Activated CD4-positive, alpha-beta T cell treated with anti-CD3 and anti-CD28 coated beads, Interleukin-2, Interleukin-6, amounts not matched to agents 100 ng/mL and 50 ng/mL, durations not matched to agents 16 hours and 8 hours (primary cell): Measurements from ENCODE around the gene GLRA1.
"Not testable (repeated sequence)": the region's sequence is repeated elsewhere in the genome, so short reads cannot be mapped to it uniquely, and the experiment has no call there.

Source experiments
- DNase-seq: peaks from one replicate; pipeline ENCODE4 v3.0.0-alpha.2; 2020

The GLRA1 gene

GRCh38 chr5:151912360-151912759 is 12.3 kb downstream of the GLRA1 start:
- no peak for DNase-seq

DNA sequence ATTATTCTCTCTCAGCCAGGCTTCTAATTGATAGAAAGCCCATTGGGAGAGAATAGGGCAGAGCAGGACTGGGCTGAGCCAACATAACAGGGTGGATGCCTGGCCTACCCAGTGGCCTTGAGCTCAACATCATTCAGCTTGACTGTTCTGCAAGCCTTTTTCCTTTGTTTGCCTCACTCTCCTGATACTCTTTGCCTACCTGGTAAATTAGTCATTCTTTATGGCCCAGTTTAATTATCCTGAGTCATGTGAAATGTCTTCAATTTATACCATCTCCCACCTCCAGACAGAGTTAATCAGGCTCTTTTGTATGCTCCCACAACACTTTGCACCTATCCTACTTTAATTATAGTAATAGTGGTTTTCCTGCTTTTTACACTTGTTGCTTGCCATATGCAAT is 13.6 kb downstream of the GLRA1 start:
- no peak for DNase-seq

GRCh38 chr5:151909628-151910027 is 15.0 kb downstream of the GLRA1 start:
- DNase-seq = no peak

- DNase-seq = no peak
Measured at GRCh38 chr5:151906246-151906645, 18.4 kb downstream of the GLRA1 start.

GRCh38 chr5:151905557-151905961 is 19.1 kb downstream of the GLRA1 start:
- no peak for DNase-seq

GRCh38 chr5:151904909-151905308 is 19.7 kb downstream of the GLRA1 start:
- no peak for DNase-seq

GRCh38 chr5:151904127-151904526 is 20.5 kb downstream of the GLRA1 start:
- DNase-seq = no peak

GRCh38 chr5:151903243-151903653 is 21.4 kb downstream of the GLRA1 start:
- no peak for DNase-seq

DNA sequence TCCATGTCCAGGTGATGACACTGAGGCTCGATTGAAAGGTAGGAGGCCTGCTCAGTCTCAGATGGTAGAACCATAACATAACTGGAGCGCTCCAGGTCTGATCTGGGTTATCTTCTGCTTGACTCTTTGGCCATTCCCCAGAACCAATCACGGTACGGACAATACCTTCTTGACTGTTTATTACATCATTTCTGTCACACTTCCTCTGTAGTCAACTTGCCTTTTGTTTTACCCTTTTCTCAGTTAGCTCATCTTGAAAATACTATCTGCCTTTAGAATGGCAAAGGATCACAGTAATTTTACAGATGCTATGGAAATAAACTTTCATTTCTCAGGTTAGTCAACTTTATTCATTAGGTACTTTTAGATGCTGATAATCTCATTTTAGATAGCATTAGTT is 22.4 kb downstream of the GLRA1 start:
- no peak for DNase-seq

GRCh38 chr5:151901611-151902010 is 23.0 kb downstream of the GLRA1 start:
- DNase-seq = no peak

GRCh38 chr5:151900891-151901290 is 23.8 kb downstream of the GLRA1 start:
- no peak for DNase-seq

DNA sequence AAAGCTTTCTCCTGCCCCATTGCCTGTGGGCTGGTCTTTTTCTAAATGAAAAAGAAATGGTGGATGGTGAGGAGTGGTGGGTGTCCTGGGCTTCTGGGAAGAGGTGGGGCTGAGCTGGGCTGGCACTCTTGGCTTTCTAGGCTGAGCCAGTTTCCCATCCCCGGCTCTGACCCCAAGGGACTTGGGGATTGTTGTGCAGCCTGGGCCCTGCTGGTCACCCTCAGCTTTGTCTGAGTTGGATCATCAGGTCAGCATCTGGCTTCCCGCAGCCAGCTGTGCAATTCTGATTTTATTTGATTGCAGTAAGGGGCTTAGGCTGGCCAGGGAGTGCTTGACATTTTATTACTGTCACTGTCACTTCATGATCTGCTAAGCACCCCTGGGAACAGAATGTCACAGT is 25.3 kb downstream of the GLRA1 start:
- no peak for DNase-seq

DNA sequence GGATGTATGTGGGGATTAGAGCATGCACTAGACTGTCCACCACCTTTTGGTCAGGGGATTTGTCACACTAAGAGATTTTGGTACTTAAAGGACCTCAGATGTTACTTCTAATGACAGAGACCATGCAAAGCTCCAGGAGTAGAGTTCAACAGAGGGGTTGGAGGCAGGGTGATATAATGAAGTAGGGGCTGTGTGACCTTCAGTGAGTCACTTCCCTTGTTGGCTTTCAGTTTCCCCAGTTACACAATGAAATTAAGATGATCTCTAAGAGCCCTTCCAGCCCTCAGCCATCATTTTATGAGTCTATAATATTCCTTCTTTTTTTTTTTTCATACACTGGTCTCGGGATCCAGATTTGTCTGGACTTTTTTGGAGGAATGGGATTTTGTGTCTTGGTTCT is 26.8 kb downstream of the GLRA1 start:
- no peak for DNase-seq

DNA sequence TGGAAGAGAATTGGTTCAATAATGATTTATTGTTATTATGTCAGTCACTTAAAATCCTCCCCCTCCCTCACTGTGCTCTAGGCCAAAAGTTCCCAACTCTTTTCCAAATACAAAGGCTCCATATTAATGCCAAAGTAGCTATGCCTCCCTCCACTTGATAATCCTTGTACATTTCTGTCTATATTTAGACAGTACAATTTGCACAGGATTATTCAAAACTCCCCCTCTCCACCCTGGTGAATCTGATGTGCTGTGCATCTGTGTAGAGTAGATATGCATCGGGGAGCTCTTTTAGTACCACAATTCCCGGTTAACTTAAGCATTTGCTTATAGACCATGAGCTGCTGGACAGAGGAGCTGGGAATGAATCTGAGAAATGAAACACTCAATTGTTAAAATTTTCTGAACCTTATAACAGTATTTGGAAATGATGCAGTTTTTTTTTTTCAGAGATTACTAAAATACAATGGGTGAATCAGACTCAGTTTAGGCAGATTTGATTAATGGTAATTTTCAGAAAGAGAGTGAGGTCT is 27.6 kb downstream of the GLRA1 start:
- no peak for DNase-seq

DNA sequence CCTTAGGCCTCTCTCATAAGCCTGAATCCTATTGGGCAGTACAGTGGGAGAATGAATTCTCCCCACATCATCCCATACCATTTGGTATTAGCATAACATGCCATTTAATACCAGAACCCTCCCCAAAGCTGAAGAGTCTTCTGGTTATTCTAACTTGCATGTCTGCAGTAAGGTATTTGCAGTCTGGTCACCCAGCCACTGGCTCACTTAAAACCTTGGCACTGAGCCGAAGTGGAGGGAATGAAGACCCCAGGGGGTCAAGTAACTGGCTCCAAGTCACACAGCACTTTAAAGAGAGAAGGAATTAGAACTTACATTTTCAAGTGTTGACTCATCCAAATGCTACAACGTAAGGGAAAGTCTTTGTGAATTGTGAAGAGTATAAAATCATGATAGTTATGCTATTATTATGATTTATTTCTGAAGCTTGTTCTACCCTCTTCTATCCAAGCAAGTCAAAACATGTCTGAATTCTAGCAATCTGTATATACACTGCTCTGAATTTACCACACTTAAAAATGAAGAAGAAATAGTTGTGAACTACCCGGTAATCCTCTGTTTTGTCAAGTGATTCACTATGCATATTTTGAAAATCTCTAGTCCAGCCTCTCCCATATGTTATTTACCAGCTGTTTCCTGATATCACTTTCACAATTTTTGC is 28.5 kb downstream of the GLRA1 start:
- DNase-seq = no peak

DNA sequence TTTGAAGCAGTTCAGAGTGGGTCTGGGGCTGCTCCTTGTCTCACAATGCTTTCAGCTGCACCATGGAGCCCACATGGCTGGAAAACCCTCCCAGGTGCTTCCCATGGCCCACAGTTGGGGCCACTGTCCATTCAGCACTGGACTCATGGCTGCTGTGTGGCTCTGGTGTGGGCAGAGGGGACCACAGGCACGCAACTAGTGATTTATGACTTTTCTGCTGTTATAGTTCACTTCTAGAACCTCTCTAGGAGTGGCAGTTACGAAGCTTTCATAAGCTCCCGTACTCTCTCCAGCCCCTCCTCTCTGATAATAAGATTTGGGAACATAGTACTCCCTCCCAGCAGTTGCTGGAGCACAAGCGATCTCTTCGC is 29.0 kb downstream of the GLRA1 start:
- no peak for DNase-seq

- DNase-seq = not testable (repeated sequence)
Measured at GRCh38 chr5:151893485-151893884, 31.2 kb downstream of the GLRA1 start.

GRCh38 chr5:151892393-151892792 is 32.3 kb downstream of the GLRA1 start:
- DNase-seq = no peak

- no peak for DNase-seq
Measured at GRCh38 chr5:151890299-151890698, 34.4 kb downstream of the GLRA1 start.

DNA sequence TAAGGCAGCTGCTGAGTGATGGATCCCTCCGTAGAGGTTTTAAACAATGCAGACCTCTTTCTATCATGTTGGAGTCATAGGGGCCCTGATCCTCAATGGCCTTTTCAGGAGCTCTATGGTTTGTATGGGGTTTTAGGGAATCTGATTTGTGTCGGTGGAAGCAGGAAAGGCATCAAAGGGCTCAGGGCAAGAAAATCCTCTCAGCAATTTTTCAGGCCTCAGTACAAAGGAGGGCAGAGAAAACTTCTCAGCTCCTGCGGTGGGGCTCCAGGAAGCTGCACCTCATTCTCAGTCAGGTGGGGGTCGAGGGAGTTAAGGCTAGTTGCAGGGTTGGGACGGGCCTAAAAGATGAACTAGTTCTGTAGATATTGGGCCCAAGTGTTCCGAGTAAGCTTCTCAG is 35.0 kb downstream of the GLRA1 start:
- no peak for DNase-seq

GRCh38 chr5:151886546-151887275 is 37.9 kb downstream of the GLRA1 start:
- no peak for DNase-seq

DNA sequence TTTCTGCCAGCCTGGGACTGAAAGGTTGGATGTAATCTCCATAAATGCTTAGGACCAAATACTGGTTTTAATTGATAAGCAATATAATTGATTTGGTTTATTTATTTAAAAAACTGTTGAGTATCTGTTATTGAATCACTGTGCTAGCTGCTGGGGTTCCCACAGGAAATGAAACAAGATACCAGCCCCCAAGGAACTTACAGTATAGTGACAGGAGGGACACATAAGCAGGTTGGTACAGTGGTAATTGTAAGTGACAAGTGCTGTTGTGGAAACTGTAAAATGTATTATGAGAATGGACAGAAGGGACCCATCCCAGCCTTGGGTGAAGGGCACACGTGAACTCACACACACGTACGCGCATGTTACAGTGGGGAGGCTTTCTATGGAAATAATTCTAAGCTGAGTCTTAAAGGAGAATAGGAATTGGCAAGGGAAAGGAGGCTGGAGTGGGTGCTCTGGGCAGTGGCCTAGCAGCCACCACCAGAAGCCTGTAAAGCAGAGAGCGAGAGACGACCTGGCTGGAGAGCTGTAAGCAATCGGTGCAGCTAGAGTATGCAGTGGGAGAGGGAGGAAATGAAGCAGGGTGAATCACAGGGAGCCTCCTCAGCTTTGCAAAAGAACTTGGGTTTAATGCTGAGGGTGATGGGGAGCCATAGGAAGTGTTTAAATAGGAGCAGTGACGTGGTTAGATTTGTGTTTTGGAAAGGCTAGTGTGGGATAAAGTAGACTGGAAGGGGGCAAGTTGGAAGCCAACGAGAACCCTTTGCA is 39.3 kb downstream of the GLRA1 start:
- no peak for DNase-seq

DNA sequence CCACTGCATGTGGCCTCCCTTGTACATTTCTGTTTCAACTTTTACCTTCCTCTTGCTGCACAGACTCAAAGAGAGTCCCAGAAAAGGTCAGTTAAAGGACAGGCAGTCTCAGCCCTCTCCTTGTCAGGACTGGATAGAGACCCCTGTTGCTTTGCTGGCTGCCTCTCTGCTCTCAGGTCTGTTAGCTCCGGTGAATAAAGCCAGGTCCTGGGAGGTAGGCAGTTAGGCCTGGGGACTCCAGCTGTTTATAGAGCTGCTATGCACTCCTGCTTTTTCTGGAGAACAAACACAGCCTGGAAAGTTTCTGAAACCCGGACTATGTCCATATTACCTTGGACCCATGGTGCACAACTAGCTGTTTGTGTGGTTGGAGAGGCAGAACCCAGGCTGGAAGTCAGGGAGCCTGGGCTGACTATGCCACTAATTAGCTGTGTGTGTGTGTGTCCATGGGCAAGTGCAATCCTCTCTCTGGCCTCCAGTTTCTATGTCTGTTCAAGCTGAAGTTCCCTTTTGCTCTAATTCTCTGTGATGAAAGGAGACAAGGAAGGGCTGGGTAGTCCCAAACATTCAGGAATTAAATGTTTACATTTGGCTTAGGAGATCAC is 42.9 kb downstream of the GLRA1 start:
- no peak for DNase-seq
